ENCODE results near the gene DIRAS3.
"Not testable (repeated sequence)": the region's sequence is repeated elsewhere in the genome, so short reads cannot be mapped to it uniquely, and the experiment has no call there.

The DIRAS3 gene

GRCh38 chr1:68049941-68050878, at the start of gene DIRAS3:
Gene DIRAS3 (minus strand): TSS chr1:68050627. CDS start chr1:68047297, 3,330 bp downstream.
- in situ Hi-C loops (cut with MboI; ENCODE audit: low sequenced_read_pairs), result no loop called here

GRCh38 chr1:68093737-68094136, 43.3 kb upstream of the DIRAS3 start:
- in situ Hi-C loops (cut with MboI; ENCODE audit: low sequenced_read_pairs), result no loop called here

GRCh38 chr1:68087184-68087583, 36.8 kb upstream of the DIRAS3 start:
- in situ Hi-C loops (cut with MboI; ENCODE audit: low sequenced_read_pairs), result no loop called here

- in situ Hi-C loops (cut with MboI; ENCODE audit: low sequenced_read_pairs), result no loop called here
Observed at GRCh38 chr1:68085752-68086151, 35.3 kb upstream of the DIRAS3 start.

- in situ Hi-C loops (cut with MboI; ENCODE audit: low sequenced_read_pairs), result no loop called here
Observed at GRCh38 chr1:68083686-68084085, 33.3 kb upstream of the DIRAS3 start.

- in situ Hi-C loops (cut with MboI; ENCODE audit: low sequenced_read_pairs), result no loop called here
Observed at GRCh38 chr1:68081775-68082283, 31.4 kb upstream of the DIRAS3 start.

GRCh38 chr1:68078647-68079046, 28.2 kb upstream of the DIRAS3 start:
- in situ Hi-C loops (cut with MboI; ENCODE audit: low sequenced_read_pairs), result no loop called here

- in situ Hi-C loops (cut with MboI; ENCODE audit: low sequenced_read_pairs), result no loop called here
Observed at GRCh38 chr1:68074472-68074871, 24.0 kb upstream of the DIRAS3 start.

- in situ Hi-C loops (cut with MboI; ENCODE audit: low sequenced_read_pairs), result no loop called here
Observed at GRCh38 chr1:68065766-68066165, 15.3 kb upstream of the DIRAS3 start.

GRCh38 chr1:68058053-68058452, 7.6 kb upstream of the DIRAS3 start:
- in situ Hi-C loops (cut with MboI; ENCODE audit: low sequenced_read_pairs), result not testable (repeated sequence)

- in situ Hi-C loops (cut with MboI; ENCODE audit: low sequenced_read_pairs), result no loop called here
Observed at GRCh38 chr1:68057564-68057963, 7.1 kb upstream of the DIRAS3 start.

GRCh38 chr1:68057050-68057449, 6.6 kb upstream of the DIRAS3 start:
- in situ Hi-C loops (cut with MboI; ENCODE audit: low sequenced_read_pairs), result no loop called here

- in situ Hi-C loops (cut with MboI; ENCODE audit: low sequenced_read_pairs), result no loop called here
Observed at GRCh38 chr1:68051475-68051874, 1.0 kb upstream of the DIRAS3 start.

GRCh38 chr1:68047659-68048026, 2.8 kb downstream of the DIRAS3 start:
- in situ Hi-C loops (cut with MboI; ENCODE audit: low sequenced_read_pairs), result no loop called here

- in situ Hi-C loops (cut with MboI; ENCODE audit: low sequenced_read_pairs), result no loop called here
Observed at GRCh38 chr1:68046885-68047658, 3.4 kb downstream of the DIRAS3 start.

- in situ Hi-C loops (cut with MboI; ENCODE audit: low sequenced_read_pairs), result no loop called here
Observed at GRCh38 chr1:68046423-68046822, 4.0 kb downstream of the DIRAS3 start.

GRCh38 chr1:68045511-68046180, 4.8 kb downstream of the DIRAS3 start:
- in situ Hi-C loops (cut with MboI; ENCODE audit: low sequenced_read_pairs), result no loop called here

- in situ Hi-C loops (cut with MboI; ENCODE audit: low sequenced_read_pairs), result no loop called here
Observed at GRCh38 chr1:68043443-68044090, 6.9 kb downstream of the DIRAS3 start.

GRCh38 chr1:68036946-68037345, 13.5 kb downstream of the DIRAS3 start:
- in situ Hi-C loops (cut with MboI; ENCODE audit: low sequenced_read_pairs), result no loop called here

GRCh38 chr1:68029444-68029843, 21.0 kb downstream of the DIRAS3 start:
- in situ Hi-C loops (cut with MboI; ENCODE audit: low sequenced_read_pairs), result no loop called here

- in situ Hi-C loops (cut with MboI; ENCODE audit: low sequenced_read_pairs), result no loop called here
Observed at GRCh38 chr1:68028566-68028965, 21.9 kb downstream of the DIRAS3 start.

Measured in HL-60/S4 (cell line).